ENCODE measurements around the gene LBHD1.

Gene LBHD1

DNA sequence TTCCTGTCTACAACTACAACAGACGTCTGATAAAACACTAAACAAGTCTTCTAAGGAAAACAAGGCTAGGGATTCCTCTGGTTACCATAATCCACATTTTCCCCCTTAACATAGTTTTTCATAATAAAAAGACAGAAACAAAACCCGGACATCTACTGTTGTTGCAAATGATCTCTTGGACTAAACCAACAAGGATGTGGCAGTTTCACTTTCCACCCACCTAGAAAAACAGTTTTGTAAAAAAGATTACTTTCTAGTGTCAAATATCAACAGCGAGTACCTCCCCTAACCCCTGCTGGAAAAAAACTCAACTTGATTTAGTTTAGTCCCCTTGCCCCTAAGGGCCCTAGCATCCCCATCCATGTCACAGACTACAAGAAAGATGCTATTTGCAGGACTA is 40.8 kb upstream of the LBHD1 start:
- DNase-seq (ENCODE audit: low read depth) = no peak
- TF ChIP-seq, protein P1, sequence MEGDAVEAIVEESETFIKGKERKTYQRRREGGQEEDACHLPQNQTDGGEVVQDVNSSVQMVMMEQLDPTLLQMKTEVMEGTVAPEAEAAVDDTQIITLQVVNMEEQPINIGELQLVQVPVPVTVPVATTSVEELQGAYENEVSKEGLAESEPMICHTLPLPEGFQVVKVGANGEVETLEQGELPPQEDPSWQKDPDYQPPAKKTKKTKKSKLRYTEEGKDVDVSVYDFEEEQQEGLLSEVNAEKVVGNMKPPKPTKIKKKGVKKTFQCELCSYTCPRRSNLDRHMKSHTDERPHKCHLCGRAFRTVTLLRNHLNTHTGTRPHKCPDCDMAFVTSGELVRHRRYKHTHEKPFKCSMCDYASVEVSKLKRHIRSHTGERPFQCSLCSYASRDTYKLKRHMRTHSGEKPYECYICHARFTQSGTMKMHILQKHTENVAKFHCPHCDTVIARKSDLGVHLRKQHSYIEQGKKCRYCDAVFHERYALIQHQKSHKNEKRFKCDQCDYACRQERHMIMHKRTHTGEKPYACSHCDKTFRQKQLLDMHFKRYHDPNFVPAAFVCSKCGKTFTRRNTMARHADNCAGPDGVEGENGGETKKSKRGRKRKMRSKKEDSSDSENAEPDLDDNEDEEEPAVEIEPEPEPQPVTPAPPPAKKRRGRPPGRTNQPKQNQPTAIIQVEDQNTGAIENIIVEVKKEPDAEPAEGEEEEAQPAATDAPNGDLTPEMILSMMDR (conservative IDR thresholded peaks at IDR 0.05; ENCODE audit: low read depth, low read length) = no peak
- no peak overlapping the region for H3K4me3 ChIP-seq (ENCODE audit: low read depth, low read length)

DNA sequence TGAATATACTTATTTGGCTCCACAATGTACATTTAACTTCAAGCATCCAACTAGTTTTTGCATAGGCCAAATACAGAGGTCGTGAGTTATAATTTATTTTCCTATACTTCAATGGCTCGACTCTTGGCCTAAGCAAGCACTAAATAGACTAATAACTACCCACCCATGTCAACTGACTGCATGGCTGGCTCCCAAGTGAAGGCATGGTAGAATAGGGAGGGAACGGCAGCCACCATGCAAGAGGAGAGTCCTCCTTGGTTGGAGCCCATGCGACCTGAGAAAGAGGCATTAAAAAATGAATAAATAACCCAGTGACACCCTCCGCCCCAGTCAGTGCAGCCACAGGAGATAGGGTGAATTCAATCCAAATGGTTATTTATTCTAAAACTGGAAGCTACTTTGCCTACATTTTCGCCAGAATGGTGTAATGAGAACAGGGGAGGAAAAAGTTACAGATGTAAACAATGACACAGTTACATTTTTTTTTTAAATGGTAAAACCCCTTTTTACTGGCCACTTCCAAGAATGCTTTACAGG is 40.3 kb upstream of the LBHD1 start:
- TF ChIP-seq, protein P1 (conservative IDR thresholded peaks at IDR 0.05; ENCODE audit: low read depth, low read length) = no peak
- H3K4me3 ChIP-seq (ENCODE audit: low read depth, low read length) = no peak overlapping the region

DNA sequence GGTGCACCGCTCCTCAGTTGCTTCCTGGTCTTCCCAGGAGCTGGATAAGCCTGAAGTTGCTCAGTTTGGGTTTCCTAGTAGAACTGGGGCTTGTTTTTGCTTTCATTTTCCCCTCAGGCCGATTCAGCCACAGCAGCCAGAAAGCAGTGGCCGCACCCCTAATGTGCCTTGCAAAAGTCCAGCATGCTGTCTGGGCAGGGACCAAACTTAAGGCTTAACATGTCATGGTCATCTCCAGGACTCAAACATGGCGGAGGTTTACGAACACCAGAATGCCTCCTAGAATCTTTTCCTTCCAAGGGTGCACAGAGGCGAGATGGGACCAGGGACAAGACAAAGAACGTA is 37.9 kb upstream of the LBHD1 start:
- H3K4me3 ChIP-seq (ENCODE audit: low read depth, low read length) = peak overlapping the region; percentile 68
- TF ChIP-seq, protein P1 (conservative IDR thresholded peaks at IDR 0.05; ENCODE audit: low read depth, low read length) = no peak
- peak; percentile 62 for DNase-seq (ENCODE audit: low read depth)

More for the DNA sequence above, 40.3 kb upstream of the LBHD1 start:
- DNase-seq (ENCODE audit: low read depth) = no peak

DNA sequence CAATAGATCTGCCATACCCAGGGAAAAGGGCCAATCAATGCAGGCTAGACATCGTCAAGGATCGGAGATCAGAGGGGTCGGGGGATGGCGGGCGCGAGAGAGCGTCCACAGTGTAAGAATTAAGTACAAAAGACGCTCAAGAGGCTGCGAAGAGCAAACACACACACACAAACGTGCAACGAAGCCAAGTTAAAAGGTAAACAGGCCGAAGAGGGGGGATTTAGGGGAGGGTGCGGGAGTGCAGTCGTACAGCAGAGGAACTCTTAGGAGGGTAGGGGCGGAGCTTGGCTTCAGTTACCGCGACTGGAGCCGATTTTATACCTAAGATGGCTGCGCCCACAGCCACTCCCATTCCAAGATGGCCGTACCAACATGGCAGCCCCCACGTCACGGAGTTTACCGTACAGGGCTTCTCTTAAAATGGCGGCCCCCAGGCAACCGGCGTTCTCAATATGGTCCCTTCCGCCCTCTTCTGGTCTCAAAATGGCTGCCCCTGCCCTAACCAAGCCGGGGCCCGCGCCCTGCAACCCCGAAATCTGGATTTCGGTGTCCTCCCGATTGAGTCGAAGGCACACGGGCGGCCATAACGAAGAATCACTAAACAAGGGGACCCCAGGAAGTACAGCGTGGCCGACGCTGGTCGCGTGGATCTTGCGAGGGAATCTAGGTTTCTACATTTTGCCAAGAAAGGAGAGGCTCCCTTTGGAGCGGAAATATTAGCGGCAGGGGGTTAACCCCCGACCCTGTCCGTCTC is 37.4 kb upstream of the LBHD1 start:
- DNase-seq (ENCODE audit: low read depth) = peak; percentile 99
- TF ChIP-seq, protein P1 (conservative IDR thresholded peaks at IDR 0.05; ENCODE audit: low read depth, low read length) = no peak
- peak overlapping the region; percentile 68 for H3K4me3 ChIP-seq (ENCODE audit: low read depth, low read length)

- H3K4me3 ChIP-seq (ENCODE audit: low read depth, low read length) = peak overlapping the region; percentile 68
- no peak for DNase-seq (ENCODE audit: low read depth)
- TF ChIP-seq, protein P1 (conservative IDR thresholded peaks at IDR 0.05; ENCODE audit: low read depth, low read length) = no peak
Measured at GRCh38 chr11:62708793-62709192, 36.7 kb upstream of the LBHD1 start.

DNA sequence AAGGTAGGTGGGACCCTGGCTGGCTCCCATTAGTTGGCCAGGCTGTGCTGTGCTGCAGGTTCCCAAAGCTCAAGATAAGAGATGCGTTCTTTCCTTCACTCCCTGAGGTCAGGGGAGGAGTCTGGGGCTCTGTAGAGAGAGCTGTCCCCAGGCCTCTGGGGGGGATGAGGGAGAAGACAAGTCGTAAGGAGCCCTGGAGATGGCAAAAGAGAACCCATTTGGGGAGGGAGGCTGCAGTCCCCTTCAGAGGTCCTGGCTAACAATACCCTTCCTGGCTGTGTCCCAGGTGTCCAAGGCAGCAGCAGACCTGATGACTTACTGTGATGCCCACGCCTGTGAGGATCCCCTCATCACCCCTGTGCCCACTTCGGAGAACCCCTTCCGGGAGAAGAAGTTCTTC is 36.3 kb upstream of the LBHD1 start:
- peak overlapping the region; percentile 68 for H3K4me3 ChIP-seq (ENCODE audit: low read depth, low read length)
- DNase-seq (ENCODE audit: low read depth) = no peak
- TF ChIP-seq, protein P1 (conservative IDR thresholded peaks at IDR 0.05; ENCODE audit: low read depth, low read length) = no peak

Data from choroid plexus epithelial cell (primary cell).